ENCODE results near the gene PLEKHM2. TPM values are rescaled to one million over a fixed set of nuclear protein-coding genes. Genes with fewer than 3 reads are reported as not detected.

Gene PLEKHM2
- 37.3 and 40.0 TPM in 2 replicates for total RNA-seq

GRCh38 chr1:15684042-15684461, at the start of gene PLEKHM2:
Gene PLEKHM2 (plus strand): TSS chr1:15684320. CDS start chr1:15684559, 239 bp downstream.

DNA sequence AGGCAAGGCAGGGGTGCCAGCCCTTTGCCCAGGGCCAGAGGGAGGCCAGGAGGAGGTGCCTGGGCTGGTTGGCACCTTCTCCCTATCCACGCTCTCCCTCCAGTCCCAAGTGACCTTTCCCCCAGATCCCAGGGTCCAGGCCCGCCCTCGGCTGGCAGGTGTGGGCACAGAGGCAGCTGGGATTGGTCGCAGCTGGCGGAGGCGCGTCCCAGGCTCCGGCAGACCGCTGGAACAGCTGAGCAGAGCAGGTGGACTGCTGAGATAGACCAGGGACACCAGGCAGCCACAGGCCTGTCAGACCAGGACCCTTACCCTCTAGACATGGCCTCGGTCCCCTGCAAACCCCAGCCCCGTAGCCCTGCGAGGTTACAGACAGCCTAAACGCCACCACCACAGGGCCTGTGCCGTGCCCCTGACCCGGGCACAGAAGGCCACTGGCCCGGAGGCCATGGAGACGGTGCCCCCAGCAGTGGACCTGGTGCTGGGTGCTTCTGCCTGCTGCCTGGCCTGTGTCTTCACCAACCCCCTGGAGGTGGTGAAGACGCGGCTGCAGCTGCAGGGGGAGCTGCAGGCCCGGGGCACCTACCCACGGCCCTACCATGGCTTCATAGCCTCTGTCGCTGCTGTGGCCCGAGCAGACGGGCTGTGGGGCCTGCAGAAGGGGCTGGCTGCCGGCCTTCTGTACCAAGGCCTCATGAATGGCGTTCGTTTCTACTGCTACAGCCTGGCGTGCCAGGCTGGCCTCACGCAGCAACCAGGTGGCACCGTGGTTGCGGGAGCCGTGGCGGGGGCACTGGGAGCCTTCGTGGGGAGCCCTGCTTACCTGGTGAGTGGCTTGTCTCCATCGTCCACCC, 52.1 kb downstream of the PLEKHM2 start, which contains the start of gene SLC25A34:
TSS of gene SLC25A34 (plus strand) at position 221 of the 854 bp plus-strand sequence. CDS start at position 449, 228 bp downstream.

GRCh38 chr1:15742339-15742801, 58.2 kb downstream of the PLEKHM2 start, which contains the start of gene TMEM82:
Gene TMEM82 (plus strand): TSS chr1:15742499. CDS start chr1:15742560, 61 bp downstream.

DNA sequence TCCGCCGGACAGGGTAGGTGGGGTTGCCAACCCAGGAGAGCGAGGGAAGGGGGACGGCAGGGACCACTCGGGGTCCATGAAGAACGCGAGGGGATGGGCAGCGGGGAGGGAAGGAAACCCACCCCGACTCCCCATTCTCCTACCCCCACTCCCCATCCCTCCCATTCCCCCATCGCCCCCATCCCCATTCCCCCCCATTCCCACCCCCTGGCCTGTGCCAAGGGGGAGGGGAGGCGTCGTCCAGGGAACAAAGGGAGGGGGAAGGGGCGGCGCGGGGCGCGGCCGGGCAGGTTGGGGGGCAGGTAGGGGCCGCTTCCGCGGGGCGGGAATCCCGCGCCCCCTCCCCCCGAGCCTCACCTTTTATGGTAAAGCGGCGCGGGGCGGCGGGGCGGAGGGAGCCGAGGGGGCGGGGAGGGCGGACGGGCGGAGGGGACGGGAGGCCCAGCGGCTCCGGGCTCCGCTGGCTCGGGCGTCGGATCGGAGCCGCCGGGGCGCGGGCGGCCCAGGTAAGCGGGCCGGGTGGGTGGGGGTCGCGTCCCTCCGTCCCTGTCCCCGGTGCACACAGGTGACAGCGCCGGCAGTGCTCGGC, 74.3 kb downstream of the PLEKHM2 start, which contains the start of gene FBLIM1:
TSS of gene FBLIM1 (plus strand) at position 453 of the 589 bp plus-strand sequence. CDS start 6,189 bp downstream, outside the sequence.

Other genes starting within 250 kb of the PLEKHM2 start
- gene CTRC, start 245.9 kb upstream of the PLEKHM2 start, total RNA-seq, result not detected in 2 replicates
- gene CELA2A, start 227.6 kb upstream of the PLEKHM2 start, total RNA-seq, result not detected in 2 replicates
- gene CELA2B, start 208.2 kb upstream of the PLEKHM2 start, total RNA-seq, result not detected in 2 replicates
- gene CASP9, start 160.1 kb upstream of the PLEKHM2 start, total RNA-seq, result 5.9 and 6.8 TPM in 2 replicates
- 9.7 and 14.1 TPM in 2 replicates for gene DNAJC16, start 157.5 kb upstream of the PLEKHM2 start, total RNA-seq
- gene AGMAT, start 99.3 kb upstream of the PLEKHM2 start, total RNA-seq, result 0.12 and 0.26 TPM in 2 replicates
- gene DDI2, start 66.9 kb upstream of the PLEKHM2 start, total RNA-seq, result 5.3 and 9.9 TPM in 2 replicates
- gene SLC25A34, start 51.9 kb downstream of the PLEKHM2 start, total RNA-seq, result 0.58 and 3.9 TPM in 2 replicates
- gene TMEM82, start 58.2 kb downstream of the PLEKHM2 start, total RNA-seq, result not detected in 2 replicates
- 58.8 and 103 TPM in 2 replicates for gene FBLIM1, start 74.5 kb downstream of the PLEKHM2 start, total RNA-seq
- 0.82 and 1.2 TPM in 2 replicates for gene UQCRHL, start 123.3 kb downstream of the PLEKHM2 start, total RNA-seq
- 8.5 and 14.3 TPM in 2 replicates for gene SPEN, start 163.4 kb downstream of the PLEKHM2 start, total RNA-seq

Data from pericardium fibroblast (primary cell).